ENCODE data around the gene GFPT2.

Gene GFPT2

GRCh38 chr5:180332861-180333260 lies 20.3 kb downstream of the GFPT2 start:
- no peak for DNase-seq (ENCODE audit: low read depth)

- no peak for DNase-seq (ENCODE audit: low read depth)
These were observed 21.1 kb downstream of the GFPT2 start for GRCh38 chr5:180332051-180332517.

- no peak for DNase-seq (ENCODE audit: low read depth)
These were observed 21.5 kb downstream of the GFPT2 start for GRCh38 chr5:180331647-180331950.

GRCh38 chr5:180330810-180331646 lies 22.1 kb downstream of the GFPT2 start:
- DNase-seq (ENCODE audit: low read depth), result no peak

GRCh38 chr5:180330270-180330648 lies 22.9 kb downstream of the GFPT2 start:
- DNase-seq (ENCODE audit: low read depth), result no peak

- DNase-seq (ENCODE audit: low read depth), result no peak
These were observed 23.4 kb downstream of the GFPT2 start for GRCh38 chr5:180329606-180330269.

GRCh38 chr5:180329138-180329435 lies 24.0 kb downstream of the GFPT2 start:
- DNase-seq (ENCODE audit: low read depth), result no peak

- peak; percentile 79 for DNase-seq (ENCODE audit: low read depth)
These were observed 24.6 kb downstream of the GFPT2 start for GRCh38 chr5:180328296-180329137.

- no peak for DNase-seq (ENCODE audit: low read depth)
These were observed 26.1 kb downstream of the GFPT2 start for GRCh38 chr5:180326989-180327565.

- DNase-seq (ENCODE audit: low read depth), result no peak
These were observed 28.6 kb downstream of the GFPT2 start for GRCh38 chr5:180324601-180324950.

- no peak for DNase-seq (ENCODE audit: low read depth)
These were observed 29.1 kb downstream of the GFPT2 start for GRCh38 chr5:180323941-180324600.

GRCh38 chr5:180323160-180323559 lies 30.0 kb downstream of the GFPT2 start:
- no peak for DNase-seq (ENCODE audit: low read depth)

GRCh38 chr5:180318456-180319089 lies 34.6 kb downstream of the GFPT2 start:
- no peak for DNase-seq (ENCODE audit: low read depth)

- no peak for DNase-seq (ENCODE audit: low read depth)
These were observed 36.5 kb downstream of the GFPT2 start for GRCh38 chr5:180316586-180316985.

- DNase-seq (ENCODE audit: low read depth), result peak; percentile 56
These were observed 37.3 kb downstream of the GFPT2 start for GRCh38 chr5:180315762-180316212.

GRCh38 chr5:180313677-180314505 lies 39.2 kb downstream of the GFPT2 start:
- peak; percentile 29 for DNase-seq (ENCODE audit: low read depth)

GRCh38 chr5:180311216-180311615 lies 41.9 kb downstream of the GFPT2 start:
- no peak for DNase-seq (ENCODE audit: low read depth)

- no peak for DNase-seq (ENCODE audit: low read depth)
These were observed 46.3 kb downstream of the GFPT2 start for GRCh38 chr5:180306796-180307195.

- no peak for DNase-seq (ENCODE audit: low read depth)
These were observed 47.7 kb downstream of the GFPT2 start for GRCh38 chr5:180305481-180305880.
